Measurements from ENCODE around the gene IL17B. TPM values are rescaled to one million over a fixed set of nuclear protein-coding genes. Genes with fewer than 3 reads are reported as not detected.

IL17B gene
- total and polyA plus RNA-seq, 2 of the 8 experiments (the other 6 are each of a cell fraction or from before 2014, with no cell fraction given), result 0.18 TPM; not detected in 1

DNA sequence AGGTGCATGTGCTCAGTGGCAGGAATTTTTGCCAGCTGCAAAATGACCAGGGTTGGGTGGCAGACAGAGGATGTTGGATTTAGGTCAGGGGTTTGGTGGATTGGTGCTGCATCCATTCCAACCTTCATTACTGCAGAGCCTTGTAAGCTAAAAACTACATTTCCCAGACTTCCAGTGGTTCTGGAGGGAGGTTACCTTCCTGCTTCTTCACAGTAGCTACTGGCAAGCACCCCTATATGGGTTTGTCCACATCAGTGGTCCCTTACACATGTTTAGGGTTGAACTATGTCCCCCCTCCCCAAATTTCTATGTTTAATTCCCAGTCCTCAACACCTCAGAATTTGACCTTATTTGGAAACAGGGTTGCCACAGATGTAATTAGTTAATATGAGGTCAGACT lies 20.7 kb upstream of the IL17B start:
- H3K79me2 ChIP-seq (ENCODE audit: control insufficient read depth in 1 of 2, insufficient read depth in 2 of 2, low read length in 2 of 2), result no peaks in the 10 kb centered on the region
- no peak overlapping the region for H3K9ac ChIP-seq (replicated peaks in 1 of 4; ENCODE audit: extremely low read depth in 1 of 4, low read depth in 3 of 4, low read length in 3 of 4)
- POLR2A ChIA-PET (ENCODE audit: partially characterized antibody), result interaction anchor here (0.9 kb wide), 1 partner anchor 14 kb away, joined by 3 read pairs; no protein-coding TSS in a partner anchor
- CTCF ChIA-PET (ENCODE audit: partially characterized antibody), result interaction anchor here (0.9 to 3.6 kb wide), 12 partner anchors 9 to 219 kb away, joined by 3 to 33 read pairs (median 6); no protein-coding TSS in a partner anchor
- no peak overlapping the region for H4K91ac ChIP-seq (replicated peaks; ENCODE audit: insufficient read length, low read length)
- no peak overlapping the region for H2BK120ac ChIP-seq (replicated peaks; ENCODE audit: low read depth, low read length)
- H3K14ac ChIP-seq (ENCODE audit: insufficient read length), result no peak overlapping the region
- DNase-seq (ENCODE audit: low read depth in 1 of 2, low spot score in 2 of 2), result no peak
- no peak overlapping the region for H2BK12ac ChIP-seq (ENCODE audit: low read depth, low read length)
- H3K4me2 ChIP-seq (ENCODE audit: insufficient read depth in 1 of 2, low read depth in 2 of 2, low read length in 2 of 2), result no peak overlapping the region
- no peaks in the 10 kb centered on the region; a peak in 1 of 7 replicates for H3K4me1 ChIP-seq (replicated peaks in 1 of 4; ENCODE audit: control insufficient read depth in 3 of 4, insufficient read depth in 4 of 4, low read length in 3 of 4)
- H4K8ac ChIP-seq (ENCODE audit: extremely low read depth, insufficient read depth, low read length), result no peak overlapping the region
- no peak overlapping the region for H3K4me3 ChIP-seq (ENCODE audit: extremely low read depth in 1 of 4, insufficient read depth in 2 of 4, low read depth in 3 of 4, low read length in 4 of 4)
- H4K5ac ChIP-seq (ENCODE audit: insufficient read length, low read depth, low read length), result no peak overlapping the region
- H2AK5ac ChIP-seq (ENCODE audit: low read depth, low read length), result no peak overlapping the region
- H3K36me3 ChIP-seq (ENCODE audit: control insufficient read depth in 2 of 4, insufficient read depth in 4 of 4, low read length in 3 of 4), result no peaks in the 10 kb centered on the region
- H3K27ac ChIP-seq (ENCODE audit: low read depth, low read length), result no peak overlapping the region
- H3K9me3 ChIP-seq (ENCODE audit: insufficient read depth in 2 of 2, low read depth in 1 of 2, low read length in 1 of 2), result no peaks in the 10 kb centered on the region
- no peaks in the 10 kb centered on the region; a peak in 1 of 7 replicates for H3K27me3 ChIP-seq (replicated peaks in 1 of 4; ENCODE audit: control insufficient read depth in 3 of 4, extremely low read depth in 1 of 4, insufficient read depth in 3 of 4, low read length in 3 of 4)
- no peak overlapping the region for H3K18ac ChIP-seq (ENCODE audit: extremely low read depth, low read length)
- H4K20me1 ChIP-seq (replicated peaks in 1 of 2; ENCODE audit: control insufficient read depth in 1 of 2, insufficient read depth in 2 of 2, low read length in 2 of 2), result no peaks in the 10 kb centered on the region
- no peak overlapping the region for H2BK15ac ChIP-seq (ENCODE audit: low read length)
- FAIRE-seq, result no peak
- no peak overlapping the region for H2BK5ac ChIP-seq (ENCODE audit: low read depth, low read length)
- peak; percentile 63 for TF ChIP-seq SIX5 (IDR thresholded peaks at IDR 0.05; ENCODE audit: low read depth, low read length)
- TF ChIP-seq, protein P1, sequence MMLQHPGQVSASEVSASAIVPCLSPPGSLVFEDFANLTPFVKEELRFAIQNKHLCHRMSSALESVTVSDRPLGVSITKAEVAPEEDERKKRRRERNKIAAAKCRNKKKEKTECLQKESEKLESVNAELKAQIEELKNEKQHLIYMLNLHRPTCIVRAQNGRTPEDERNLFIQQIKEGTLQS (IDR thresholded peaks at IDR 0.05; ENCODE audit: insufficient read depth, low read depth, low read length), result no peak
- H3K4ac ChIP-seq (replicated peaks; ENCODE audit: insufficient read length, low read depth, low read length), result no peak overlapping the region
- H3K79me1 ChIP-seq (ENCODE audit: low read depth, low read length), result no peaks in the 10 kb centered on the region
- H3K56ac ChIP-seq (replicated peaks; ENCODE audit: insufficient read length, low read depth, low read length), result no peak overlapping the region
- no peak overlapping the region for H2AFZ ChIP-seq (ENCODE audit: low read length)
- H3K23me2 ChIP-seq (ENCODE audit: low read depth, low read length), result no peaks in the 10 kb centered on the region; the same call in 1 of the 2 replicates
- H3K23ac ChIP-seq (ENCODE audit: insufficient read length), result no peak overlapping the region
- no peak overlapping the region for H2BK20ac ChIP-seq (ENCODE audit: low read length)

Data from H1 (cell line).